GM12878 (cell line): ENCODE measurements around the gene SHMT2. TPM values are rescaled to one million over a fixed set of nuclear protein-coding genes. Genes with fewer than 3 reads are reported as not detected.

Experiments
- ATAC-seq: fragments of 200-7000 bp; cut with Tn5 transposase; 3 replicates; pipeline ENCODE4 v1.9.1; 2020; ENCODE audit warnings: mild to moderate bottlenecking, moderate library complexity
- BruUV-seq: library from RNA; stranded (reverse); fragments of 400-500 nt; replicated peaks from 2 replicates; lab custom pipeline; 2021; lab: Mats Ljungman, UMichigan
- CTCF ChIA-PET: fragments of 300-600 bp; sonication (Branson Sonifier 250); formaldehyde crosslinking; extraction: SDS; loops from one replicate; lab custom pipeline; 2021; ENCODE audit warnings: inconsistent platforms; lab: Yijun Ruan, JAX
- POLR2A ChIA-PET: fragments of 350-600 bp; formaldehyde crosslinking; extraction: SDS; loops from one replicate; lab custom pipeline; 2021; ENCODE audit warnings: inconsistent platforms; lab: Charles Lee
- RAD21 ChIA-PET: fragments of 300-600 bp; sonication (Branson Sonifier 250); formaldehyde crosslinking; loops from one replicate; lab custom pipeline; 2023; ENCODE audit warnings: antibody characterized with exemption; ENCODE audit not compliant: unreplicated experiment; lab: Charles Lee
- SMC1A ChIA-PET: fragments of 300-600 bp; sonication (Branson Sonifier 250); formaldehyde crosslinking; loops from one replicate; lab custom pipeline; 2023; ENCODE audit not compliant: unreplicated experiment, uncharacterized antibody; lab: Charles Lee
- DNase-seq: peaks from one replicate; pipeline ENCODE4 v3.0.0-alpha.2; 2011; ENCODE audit warnings: low read depth, low spot score
- FAIRE-seq: peaks from 3 replicates; lab custom pipeline; 2011; peaks lifted over from hg19 to GRCh38; lab: Jason Lieb, UNC
- H2AFZ ChIP-seq: 2 replicates; pipeline ENCODE4 v1.6.0; 2011; ENCODE audit warnings: low read depth, low read length, control low read depth; ENCODE audit not compliant: control insufficient read depth
- H3K27ac ChIP-seq: 2 replicates; pipeline ENCODE4 v1.5.1; 2011; ENCODE audit warnings: control low read depth; ENCODE audit not compliant: control insufficient read depth, insufficient read depth
- H3K27me3 ChIP-seq, 2 experiments: replicated peaks in 1 of 2; 2 replicates each; pipeline versions ENCODE4 v1.6.0 to v1.6.1; 2011; ENCODE audit warnings: low read length in 1 of 2; ENCODE audit not compliant: control insufficient read depth in 2 of 2, insufficient read depth in 2 of 2
- H3K36me3 ChIP-seq, 2 experiments: 2 replicates each; pipeline ENCODE4 v1.5.1; 2011; ENCODE audit warnings: low read length in 1 of 2; ENCODE audit not compliant: control insufficient read depth in 2 of 2, insufficient read depth in 2 of 2
- H3K4me1 ChIP-seq: 2 replicates; pipeline ENCODE4 v1.6.1; 2011; ENCODE audit warnings: mild to moderate bottlenecking, low read length, moderate library complexity, mixed read lengths; ENCODE audit not compliant: control insufficient read depth, insufficient read depth
- H3K4me2 ChIP-seq: 2 replicates; pipeline ENCODE4 v1.6.0; 2011; ENCODE audit warnings: control low read depth; ENCODE audit not compliant: control insufficient read depth, insufficient read depth
- H3K4me3 ChIP-seq: fragments of 200-600 bp; sonication (generic); 2 replicates; pipeline ENCODE4 v1.5.1; 2016
- H3K79me2 ChIP-seq: 2 replicates; pipeline ENCODE4 v1.6.0; 2011; ENCODE audit warnings: low read length; ENCODE audit not compliant: control insufficient read depth, insufficient read depth
- H3K9ac ChIP-seq: 2 replicates; pipeline ENCODE4 v1.8.0; 2011; ENCODE audit warnings: low read length, control low read depth, mixed read lengths; ENCODE audit not compliant: control insufficient read depth, insufficient read depth
- H3K9me3 ChIP-seq: replicated peaks from 3 replicates; pipeline ENCODE4 v1.5.1; 2011; ENCODE audit warnings: mild to moderate bottlenecking, low read length; ENCODE audit not compliant: control insufficient read depth, insufficient read depth
- H4K20me1 ChIP-seq: 2 replicates; pipeline ENCODE4 v1.6.0; 2011; ENCODE audit not compliant: control insufficient read depth, insufficient read depth
- CBX3 ChIP-seq: fragments of 200-600 bp; sonication (generic); IDR thresholded peaks from 2 replicates; pipeline ENCODE4 v1.6.1; 2016; ENCODE audit warnings: low read depth, borderline replicate concordance
- CHD2 ChIP-seq: IDR thresholded peaks from 2 replicates; pipeline ENCODE4 v1.6.1; 2011; ENCODE audit warnings: low read depth, low read length, improper control_type of control experiment, borderline replicate concordance
- KDM1A ChIP-seq: fragments of 200-600 bp; sonication (generic); IDR thresholded peaks from 2 replicates; pipeline ENCODE4 v1.6.1; 2016; ENCODE audit warnings: borderline replicate concordance
- MTA2 ChIP-seq: fragments of 450-650 bp; IDR thresholded peaks from 2 replicates; pipeline ENCODE4 v1.6.1; 2016; ENCODE audit warnings: low read depth, mild to moderate bottlenecking, moderate library complexity
- NFXL1 ChIP-seq: fragments of 450-650 bp; IDR thresholded peaks from 2 replicates; pipeline ENCODE4 v1.6.1; 2017; ENCODE audit warnings: antibody characterized with exemption, mild to moderate bottlenecking, borderline replicate concordance
- POLR2A ChIP-seq: IDR thresholded peaks from 2 replicates; pipeline ENCODE4 v1.6.1; 2011; ENCODE audit warnings: low read depth, mild to moderate bottlenecking, low read length
- RCOR1 ChIP-seq: conservative IDR thresholded peaks from 2 replicates; pipeline ENCODE4 v1.6.1; 2012; ENCODE audit warnings: low read depth, low read length, improper control_type of control experiment
- SIX5 ChIP-seq: IDR thresholded peaks from 2 replicates; pipeline ENCODE4 v1.6.1; 2011; ENCODE audit warnings: mild to moderate bottlenecking, low read depth, low read length, moderate library complexity; ENCODE audit not compliant: severe bottlenecking
- SPI1 ChIP-seq: IDR thresholded peaks from 2 replicates; pipeline ENCODE4 v1.6.1; 2011; ENCODE audit warnings: low read depth, mild to moderate bottlenecking, low read length, moderate library complexity, borderline replicate concordance; ENCODE audit not compliant: insufficient read depth
- TBL1XR1 ChIP-seq: IDR thresholded peaks from 2 replicates; pipeline ENCODE4 v1.6.1; 2012; ENCODE audit warnings: low read depth, low read length, improper control_type of control experiment
- TCF7 ChIP-seq: IDR thresholded peaks from 2 replicates; pipeline ENCODE4 v1.6.1; 2014; ENCODE audit warnings: antibody characterized with exemption, borderline replicate concordance
- ZSCAN29 ChIP-seq: fragments of 450-650 bp; IDR thresholded peaks from 2 replicates; pipeline ENCODE4 v1.6.1; 2017; ENCODE audit warnings: mild to moderate bottlenecking, moderate library complexity
- WGBS: methylation state at CpG from one replicate; pipeline ENCODE4 v1.1.6; 2016; ENCODE audit warnings: low lambda C conversion rate; ENCODE audit not compliant: insufficient replicate concordance, insufficient coverage; ENCODE audit errors: missing lambda C conversion rate; 5-methylcytosine and 5-hydroxymethylcytosine counted together
- in situ Hi-C: fragments of 300-500 bp; cut with MboI; formaldehyde crosslinking; loops from 9 replicates; pipeline ENCODE4 v1.14.3; 2018; ENCODE audit warnings: mixed read lengths
- intact Hi-C: fragments of 100-400 bp; cut with micrococcal nuclease; formaldehyde crosslinking; loops from one replicate; pipeline ENCODE4 v1.14.2; 2022; ENCODE audit not compliant: unreplicated experiment
- polyA plus RNA-seq, 11 experiments: library from polyadenylated mRNA; depleted of rRNA in 4 of 11; unstranded in 6 of 11; stranded (reverse) in 5 of 11; fragments of >200 nt; fragmentation: Nextera tagmentation in 4 of 11; fragmentation: Illumina TruSeq in 1 of 11; extraction: Ambion mirVana in 4 of 11; extraction: Trizol in 1 of 11; gene quantifications; 1 replicate in 1 of 11; 2 replicates in 10 of 11; pipeline versions ENCODE4 v1.2.1 to v1.2.3, GENCODE V29; 2011 to 2016; ENCODE audit warnings: inconsistent platforms in 2 of 11, missing spikeins in 2 of 11, low read depth in 1 of 11
- total RNA-seq, 4 experiments: library from RNA; depleted of rRNA in 3 of 4; stranded (reverse); fragments of >200 nt in 3 of 4; fragmentation: Illumina TruSeq in 1 of 4; extraction: Trizol in 1 of 4; gene quantifications; 2 replicates each; pipeline versions ENCODE4 v1.2.1 to v1.2.3, GENCODE V29; 2013 to 2021
- TF ChIP-seq, protein P1 (sequence below): IDR thresholded peaks from 2 replicates; pipeline ENCODE4 v1.6.1; 2012; ENCODE audit warnings: low read length, inconsistent platforms
- TF ChIP-seq, protein P2 (sequence below): IDR thresholded peaks from 2 replicates; pipeline ENCODE4 v1.6.1; 2012; ENCODE audit warnings: low read depth, low read length, improper control_type of control experiment
- TF ChIP-seq, protein P3 (sequence below): IDR thresholded peaks from 2 replicates; pipeline ENCODE4 v1.6.1; 2011; ENCODE audit warnings: low read depth, low read length, improper control_type of control experiment, borderline replicate concordance
- TF ChIP-seq, protein P4 (sequence below): fragments of 450-650 bp; IDR thresholded peaks from 2 replicates; pipeline ENCODE4 v1.6.1; 2017; ENCODE audit warnings: mild to moderate bottlenecking, low read depth, inconsistent platforms; ENCODE audit not compliant: poor library complexity, severe bottlenecking

The SHMT2 gene
- total and polyA plus RNA-seq, 10 of the 15 experiments (the other 5 are each of a cell fraction or from before 2014, with no cell fraction given), result 57.0 to 292 (median 186) TPM

- Histone ChIP-seq H3K36me3 (peaks cover 8 to 15% of the 10 kb centered on the region in 2 experiments; a peak in 3 of 4 replicates), H4K20me1 (no peaks in the 10 kb centered on the region)
These were observed 41.5 kb downstream of the SHMT2 start for GRCh38 chr12:57270966-57271470.

More at GRCh38 chr12:57270966-57271470, 41.5 kb downstream of the SHMT2 start:
- no peak overlapping the region for H2AFZ ChIP-seq
- intact Hi-C loops, result no loop called here
- DNase-seq, result no peak
- TF ChIP-seq MTA2 (no peak), RCOR1 (no peak), TCF7 (no peak), CHD2 (no peak), KDM1A (no peak), SIX5 (no peak), CBX3 (no peak), NFXL1 (no peak), SPI1 (no peak), POLR2A (no peak), ZSCAN29 (no peak), TBL1XR1 (no peak)
- TF ChIP-seq, protein P1, sequence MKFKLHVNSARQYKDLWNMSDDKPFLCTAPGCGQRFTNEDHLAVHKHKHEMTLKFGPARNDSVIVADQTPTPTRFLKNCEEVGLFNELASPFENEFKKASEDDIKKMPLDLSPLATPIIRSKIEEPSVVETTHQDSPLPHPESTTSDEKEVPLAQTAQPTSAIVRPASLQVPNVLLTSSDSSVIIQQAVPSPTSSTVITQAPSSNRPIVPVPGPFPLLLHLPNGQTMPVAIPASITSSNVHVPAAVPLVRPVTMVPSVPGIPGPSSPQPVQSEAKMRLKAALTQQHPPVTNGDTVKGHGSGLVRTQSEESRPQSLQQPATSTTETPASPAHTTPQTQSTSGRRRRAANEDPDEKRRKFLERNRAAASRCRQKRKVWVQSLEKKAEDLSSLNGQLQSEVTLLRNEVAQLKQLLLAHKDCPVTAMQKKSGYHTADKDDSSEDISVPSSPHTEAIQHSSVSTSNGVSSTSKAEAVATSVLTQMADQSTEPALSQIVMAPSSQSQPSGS, result no peak
- TF ChIP-seq, protein P2, sequence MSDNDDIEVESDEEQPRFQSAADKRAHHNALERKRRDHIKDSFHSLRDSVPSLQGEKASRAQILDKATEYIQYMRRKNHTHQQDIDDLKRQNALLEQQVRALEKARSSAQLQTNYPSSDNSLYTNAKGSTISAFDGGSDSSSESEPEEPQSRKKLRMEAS, result no peak
- TF ChIP-seq, protein P3, sequence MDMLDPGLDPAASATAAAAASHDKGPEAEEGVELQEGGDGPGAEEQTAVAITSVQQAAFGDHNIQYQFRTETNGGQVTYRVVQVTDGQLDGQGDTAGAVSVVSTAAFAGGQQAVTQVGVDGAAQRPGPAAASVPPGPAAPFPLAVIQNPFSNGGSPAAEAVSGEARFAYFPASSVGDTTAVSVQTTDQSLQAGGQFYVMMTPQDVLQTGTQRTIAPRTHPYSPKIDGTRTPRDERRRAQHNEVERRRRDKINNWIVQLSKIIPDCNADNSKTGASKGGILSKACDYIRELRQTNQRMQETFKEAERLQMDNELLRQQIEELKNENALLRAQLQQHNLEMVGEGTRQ, result no peak
- TF ChIP-seq, protein P4, sequence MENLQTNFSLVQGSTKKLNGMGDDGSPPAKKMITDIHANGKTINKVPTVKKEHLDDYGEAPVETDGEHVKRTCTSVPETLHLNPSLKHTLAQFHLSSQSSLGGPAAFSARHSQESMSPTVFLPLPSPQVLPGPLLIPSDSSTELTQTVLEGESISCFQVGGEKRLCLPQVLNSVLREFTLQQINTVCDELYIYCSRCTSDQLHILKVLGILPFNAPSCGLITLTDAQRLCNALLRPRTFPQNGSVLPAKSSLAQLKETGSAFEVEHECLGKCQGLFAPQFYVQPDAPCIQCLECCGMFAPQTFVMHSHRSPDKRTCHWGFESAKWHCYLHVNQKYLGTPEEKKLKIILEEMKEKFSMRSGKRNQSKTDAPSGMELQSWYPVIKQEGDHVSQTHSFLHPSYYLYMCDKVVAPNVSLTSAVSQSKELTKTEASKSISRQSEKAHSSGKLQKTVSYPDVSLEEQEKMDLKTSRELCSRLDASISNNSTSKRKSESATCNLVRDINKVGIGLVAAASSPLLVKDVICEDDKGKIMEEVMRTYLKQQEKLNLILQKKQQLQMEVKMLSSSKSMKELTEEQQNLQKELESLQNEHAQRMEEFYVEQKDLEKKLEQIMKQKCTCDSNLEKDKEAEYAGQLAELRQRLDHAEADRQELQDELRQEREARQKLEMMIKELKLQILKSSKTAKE, result no peak
- TF ChIP-seq, all 136 proteins: peak for 0
- Histone ChIP-seq H3K9me3 (no peaks in the 10 kb centered on the region), H3K4me1 (no peaks in the 10 kb centered on the region), H3K79me2 (no peaks in the 10 kb centered on the region), H3K27me3 (no peaks in the 10 kb centered on the region), H3K9ac (no peak overlapping the region), H3K27ac (no peak overlapping the region), H3K4me3 (no peak overlapping the region), H3K4me2 (no peak overlapping the region)
- ChIA-PET SMC1A (interaction anchor here (0.8 to 0.9 kb wide), 2 partner anchors 40 to 182 kb away, joined by 3 to 4 read pairs; no protein-coding TSS in a partner anchor), RAD21 (interaction anchor here (1.0 to 1.3 kb wide), 2 partner anchors 28 to 181 kb away, joined by 3 to 5 read pairs; no protein-coding TSS in a partner anchor), CTCF (interaction anchor here (0.6 to 5.2 kb wide), 7 partner anchors 37 to 188 kb away, joined by 3 to 26 read pairs (median 4); partner anchors contain the start of gene INHBE), POLR2A (interaction anchor here (0.6 kb wide), 1 partner anchor 21 kb away, joined by 7 read pairs; no protein-coding TSS in a partner anchor)
- ATAC-seq (no peak), FAIRE-seq (no peak)
- BruUV-seq, result no TSS peak
- WGBS, result 73% methylated on average over 1 of the region's 1 CpG
- in situ Hi-C loops, result no loop called here
